ENCODE results near the gene FHIP2A. TPM values are rescaled to one million over a fixed set of nuclear protein-coding genes. Genes with fewer than 3 reads are reported as not detected.

The FHIP2A gene
- polyA plus RNA-seq, 1 donor from 2014 or later, result 30.7 TPM

- no peaks in the 10 kb centered on the region for H3F3A ChIP-seq (ENCODE audit: insufficient read depth, low read length, poor library complexity, severe bottlenecking)
- TF ChIP-seq SMC3 (conservative IDR thresholded peaks at IDR 0.05; ENCODE audit: poor library complexity), result no peak
- no peaks in the 10 kb centered on the region for H4K20me1 ChIP-seq (ENCODE audit: insufficient read depth)
- peaks cover 51% of the 10 kb centered on the region for H3K79me2 ChIP-seq (replicated peaks; ENCODE audit: insufficient read depth, low read length)
- no peak overlapping the region for H2AFZ ChIP-seq (ENCODE audit: low read depth, low read length)
- H3K9me3 ChIP-seq (ENCODE audit: low read length), result no peaks in the 10 kb centered on the region
- H3K9ac ChIP-seq (ENCODE audit: low read length), result no peak overlapping the region
- no peaks in the 10 kb centered on the region for H3K9me2 ChIP-seq (ENCODE audit: insufficient read depth, low read length)
- H3K27me3 ChIP-seq (ENCODE audit: insufficient read depth, low read depth, low read length), result no peaks in the 10 kb centered on the region
- no peak overlapping the region for H3K27ac ChIP-seq (ENCODE audit: low read length)
- H3K36me3 ChIP-seq (ENCODE audit: insufficient read depth, low read length), result peaks cover 3% of the 10 kb centered on the region
- peak overlapping the region; percentile 47 for H3K4me3 ChIP-seq (ENCODE audit: low read length)
- H3K4me2 ChIP-seq (ENCODE audit: low read length), result no peak overlapping the region
Measured at GRCh38 chr10:114824391-114824790, 2.8 kb downstream of the FHIP2A start.

- peaks cover 3% of the 10 kb centered on the region for H3K36me3 ChIP-seq (ENCODE audit: insufficient read depth, low read length)
- no peaks in the 10 kb centered on the region for H3F3A ChIP-seq (ENCODE audit: insufficient read depth, low read length, poor library complexity, severe bottlenecking)
- no peaks in the 10 kb centered on the region for H3K9me3 ChIP-seq (ENCODE audit: low read length)
- no peak overlapping the region for H3K27ac ChIP-seq (ENCODE audit: low read length)
- peaks cover 56% of the 10 kb centered on the region for H3K79me2 ChIP-seq (replicated peaks; ENCODE audit: insufficient read depth, low read length)
- H4K20me1 ChIP-seq (ENCODE audit: insufficient read depth), result no peaks in the 10 kb centered on the region
- H2AFZ ChIP-seq (ENCODE audit: low read depth, low read length), result no peak overlapping the region
- no peak overlapping the region for H3K4me2 ChIP-seq (ENCODE audit: low read length)
- no peak for TF ChIP-seq REST (IDR thresholded peaks at IDR 0.05; ENCODE audit: borderline replicate concordance)
- TF ChIP-seq EZH2 (IDR thresholded peaks at IDR 0.05; ENCODE audit: borderline replicate concordance, insufficient read depth, low read length, poor library complexity, severe bottlenecking), result no peak
- no peak for TF ChIP-seq POLR2AphosphoS5 (IDR thresholded peaks at IDR 0.05)
- TF ChIP-seq EP300 (conservative IDR thresholded peaks at IDR 0.05; ENCODE audit: poor library complexity, severe bottlenecking), result no peak
- TF ChIP-seq CTCF (IDR thresholded peaks at IDR 0.05; ENCODE audit: poor library complexity, severe bottlenecking), result no peak
- no peak for TF ChIP-seq TAF1 (IDR thresholded peaks at IDR 0.05; ENCODE audit: low read depth)
- no peak for TF ChIP-seq MXI1 (conservative IDR thresholded peaks at IDR 0.05; ENCODE audit: poor library complexity, severe bottlenecking)
- no peak for TF ChIP-seq RAD21 (conservative IDR thresholded peaks at IDR 0.05)
- TF ChIP-seq SMC3 (conservative IDR thresholded peaks at IDR 0.05; ENCODE audit: poor library complexity), result no peak
- H3K9ac ChIP-seq (ENCODE audit: low read length), result no peak overlapping the region
- no peaks in the 10 kb centered on the region for H3K27me3 ChIP-seq (ENCODE audit: insufficient read depth, low read depth, low read length)
- H3K9me2 ChIP-seq (ENCODE audit: insufficient read depth, low read length), result no peaks in the 10 kb centered on the region
- H3K4me3 ChIP-seq (ENCODE audit: low read length), result no peak overlapping the region
Measured at GRCh38 chr10:114825513-114826253, 4.1 kb downstream of the FHIP2A start.
